OCI-LY1 (cell line): ENCODE measurements around the gene GDF15.

ENCODE experiments used
- CTCF ChIP-seq: fragments of 200-600 bp; sonication (generic), shearing (Covaris generic); IDR thresholded peaks from 2 replicates; pipeline ENCODE4 v1.5.1; 2017; ENCODE audit warnings: mild to moderate bottlenecking, antibody characterized with exemption, low read length, moderate library complexity, mixed read lengths
- EZH2 ChIP-seq: fragments of 200-600 bp; sonication (generic), shearing (Covaris generic); IDR thresholded peaks from 2 replicates; pipeline ENCODE4 v1.8.0; 2017; ENCODE audit warnings: borderline replicate concordance, mixed run types, mild to moderate bottlenecking, antibody characterized with exemption, low read length, moderate library complexity, mixed read lengths

- TF ChIP-seq CTCF (no peak), EZH2 (no peak)
Measured at GRCh38 chr19:18373407-18373891, 12.5 kb upstream of the GDF15 start.
